Heart left ventricle (tissue), 13 donors: ENCODE data around the gene CES2.

Experiments
- CTCF ChIP-seq, 12 donors: fragments of 200-600 bp; sonication (generic) in 4 of 12; IDR thresholded peaks; one replicate each; pipeline versions ENCODE4 v1.5.0 to v1.8.0; 2018 to 2022; ENCODE audit warnings: antibody characterized with exemption in 12 of 12, mild to moderate bottlenecking in 5 of 12
- POLR2A ChIP-seq, 2 donors: fragments of 450-650 bp; IDR thresholded peaks; one replicate each; pipeline ENCODE4 v1.6.1; 2017; ENCODE audit warnings: antibody characterized with exemption in 2 of 2, mild to moderate bottlenecking in 2 of 2, moderate library complexity in 2 of 2
- donor health status: ischemic (EF 13 %, LVEDD 7.1; RV severe dilation, severe dysfunction).
- donor health status: DM: no; HTN: yes; CAD: no.
- donor health status: DM: no; HTN: no; CAD: no.
- donor health status: ischemic (EF 25% LVEDD 6.9; RV normal size, moderate dysfunction).
- donor health status: ischemic (EF 25% LVEDD 5.7; RV mildly dilated, moderate dysfunction).
- donor health status: ischemic (EF 35%, LVEDD 5.7; RV mildly dilated, moderate dysfunction).
- donor health status: nonischemic (EF 11% LVEDD 7.7; RV severe dilation, severe dysfunction).
- donor health status: DM: yes; HTN: yes; CAD: no.
- donor health status: PGD.
- donor health status: ischemic (EF 29% LVEDD 5.4; RV normal size, mild dysfunction).
- donor health status: nonischemic (EF 23%, LVEDD 6.1; RV moderate dilation, normal function).

GRCh38 chr16:66900721-66901441 is 34.4 kb upstream of the CES2 start:
- TF ChIP-seq CTCF (IDR thresholded peaks at IDR 0.05) (no peak), POLR2A (IDR thresholded peaks at IDR 0.05) (no peak)
